Measurements from ENCODE around the gene PSME2.

GRCh38 chr14:24181371-24182077 lies 35.1 kb upstream of the PSME2 start:
- TF ChIP-seq POLR2A (IDR thresholded peaks at IDR 0.05) (no peak), CTCF (IDR thresholded peaks at IDR 0.05) (no peak)
